Tibial nerve (tissue), 4 donors: ENCODE measurements around the gene RABL3. TPM values are rescaled to one million over a fixed set of nuclear protein-coding genes. Genes with fewer than 3 reads are reported as not detected.

Experiments
- DNase-seq, 2 donors: peaks; one replicate each; pipeline ENCODE4 v3.0.0-alpha.2; 2019; ENCODE audit warnings: low spot score in 2 of 2
- H3K27ac ChIP-seq, 4 donors: fragments of 200-600 bp; sonication (generic) in 3 of 4; one replicate each; pipeline ENCODE4 v1.5.1; 2017 to 2019; ENCODE audit warnings: mild to moderate bottlenecking in 1 of 4
- H3K27me3 ChIP-seq, 2 donors: fragments of 200-600 bp; sonication (generic) in 1 of 2; one replicate each; pipeline versions ENCODE4 v1.5.1 to v1.6.0; 2017 to 2019
- H3K36me3 ChIP-seq, 3 donors: fragments of 200-600 bp; sonication (generic); one replicate each; pipeline ENCODE4 v1.5.1; 2018 to 2019
- H3K4me1 ChIP-seq, 4 donors: fragments of 200-600 bp; sonication (generic) in 3 of 4; one replicate each; pipeline ENCODE4 v1.5.1; 2017 to 2019
- H3K4me3 ChIP-seq, 4 donors: fragments of 200-600 bp; sonication (generic) in 3 of 4; one replicate each; pipeline ENCODE4 v1.5.1; 2017 to 2019; ENCODE audit warnings: mild to moderate bottlenecking in 1 of 4, moderate library complexity in 1 of 4
- H3K9me3 ChIP-seq, 4 donors: fragments of 200-600 bp; sonication (generic) in 3 of 4; one replicate each; pipeline ENCODE4 v1.5.1; 2017 to 2019
- EP300 ChIP-seq, 2 donors: sonication (generic); formaldehyde crosslinking; IDR thresholded peaks; one replicate each; pipeline ENCODE4 v1.6.1; 2017; ENCODE audit warnings: antibody characterized with exemption in 2 of 2, mild to moderate bottlenecking in 1 of 2
- POLR2A ChIP-seq, 2 donors: fragments of 450-650 bp; IDR thresholded peaks; one replicate each; pipeline ENCODE4 v1.6.1; 2017; ENCODE audit warnings: antibody characterized with exemption in 2 of 2, mild to moderate bottlenecking in 2 of 2, moderate library complexity in 2 of 2
- WGBS, 2 donors: methylation state at CpG; one replicate each; pipeline ENCODE4 v1.1.5; 2018; 5-methylcytosine and 5-hydroxymethylcytosine counted together
- total RNA-seq, 4 donors: library from RNA; depleted of rRNA; stranded (reverse); fragments of >200 nt; gene quantifications; one replicate each; pipeline ENCODE4 v1.1.0, GENCODE V29; 2016
- TF ChIP-seq, protein P1 (sequence below), 5 experiments: fragments of 200-600 bp in 3 of 5; fragments of 450-650 bp in 2 of 5; sonication (generic) in 3 of 5; IDR thresholded peaks; one replicate each; pipeline ENCODE4 v1.5.1; 2016 to 2019; ENCODE audit warnings: antibody characterized with exemption in 5 of 5, mild to moderate bottlenecking in 3 of 5, moderate library complexity in 2 of 5

The RABL3 gene
- total RNA-seq, 4 donors from 2014 or later = 10.8 to 17.6 (median 15.0) TPM

- Histone ChIP-seq H3K4me1 (peaks cover 0 to under 1% (median 0%) of the 10 kb centered on the region in 4 donors), H3K9me3 (no peaks in the 10 kb centered on the region), H3K4me3 (no peak overlapping the region), H3K36me3 (no peaks in the 10 kb centered on the region), H3K27ac (no peak overlapping the region), H3K27me3 (no peaks in the 10 kb centered on the region)
- no peak for DNase-seq
- TF ChIP-seq, protein P1, sequence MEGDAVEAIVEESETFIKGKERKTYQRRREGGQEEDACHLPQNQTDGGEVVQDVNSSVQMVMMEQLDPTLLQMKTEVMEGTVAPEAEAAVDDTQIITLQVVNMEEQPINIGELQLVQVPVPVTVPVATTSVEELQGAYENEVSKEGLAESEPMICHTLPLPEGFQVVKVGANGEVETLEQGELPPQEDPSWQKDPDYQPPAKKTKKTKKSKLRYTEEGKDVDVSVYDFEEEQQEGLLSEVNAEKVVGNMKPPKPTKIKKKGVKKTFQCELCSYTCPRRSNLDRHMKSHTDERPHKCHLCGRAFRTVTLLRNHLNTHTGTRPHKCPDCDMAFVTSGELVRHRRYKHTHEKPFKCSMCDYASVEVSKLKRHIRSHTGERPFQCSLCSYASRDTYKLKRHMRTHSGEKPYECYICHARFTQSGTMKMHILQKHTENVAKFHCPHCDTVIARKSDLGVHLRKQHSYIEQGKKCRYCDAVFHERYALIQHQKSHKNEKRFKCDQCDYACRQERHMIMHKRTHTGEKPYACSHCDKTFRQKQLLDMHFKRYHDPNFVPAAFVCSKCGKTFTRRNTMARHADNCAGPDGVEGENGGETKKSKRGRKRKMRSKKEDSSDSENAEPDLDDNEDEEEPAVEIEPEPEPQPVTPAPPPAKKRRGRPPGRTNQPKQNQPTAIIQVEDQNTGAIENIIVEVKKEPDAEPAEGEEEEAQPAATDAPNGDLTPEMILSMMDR (IDR thresholded peaks at IDR 0.05) = no peak
- TF ChIP-seq POLR2A (IDR thresholded peaks at IDR 0.05) (no peak), EP300 (IDR thresholded peaks at IDR 0.05) (no peak)
- 86 to 88% methylated on average over 2 of the region's 2 CpGs for WGBS, 2 donors
Measured at GRCh38 chr3:120650311-120650710, 92.0 kb downstream of the RABL3 start.

- peaks cover 0 to 4% (median 0%) of the 10 kb centered on the region in 4 donors for H3K4me1 ChIP-seq
- TF ChIP-seq, protein P1 (IDR thresholded peaks at IDR 0.05) = no peak
- TF ChIP-seq EP300 (IDR thresholded peaks at IDR 0.05) (no peak), POLR2A (IDR thresholded peaks at IDR 0.05) (no peak)
- 68 to 72% methylated on average over 3 of the region's 3 CpGs for WGBS, 2 donors
Measured at GRCh38 chr3:120649830-120650233, 92.5 kb downstream of the RABL3 start.

GRCh38 chr3:120648290-120648689 lies 94.0 kb downstream of the RABL3 start:
- no peaks in the 10 kb centered on the region for H3K36me3 ChIP-seq
- TF ChIP-seq, protein P1 (IDR thresholded peaks at IDR 0.05) = no peak
- TF ChIP-seq POLR2A (IDR thresholded peaks at IDR 0.05) = no peak
- no peak for TF ChIP-seq EP300 (IDR thresholded peaks at IDR 0.05)
- H3K4me1 ChIP-seq = peaks cover 0 to 4% (median 0%) of the 10 kb centered on the region in 4 donors
- WGBS, 2 donors = 79 to 91% methylated on average over 5 of the region's 5 CpGs
- H3K27me3 ChIP-seq = no peaks in the 10 kb centered on the region
- no peak overlapping the region for H3K4me3 ChIP-seq
- DNase-seq = no peak
- H3K27ac ChIP-seq = no peak overlapping the region
- no peaks in the 10 kb centered on the region for H3K9me3 ChIP-seq

More at GRCh38 chr3:120649830-120650233, 92.5 kb downstream of the RABL3 start:
- H3K27me3 ChIP-seq = no peaks in the 10 kb centered on the region
- no peak for DNase-seq
- H3K36me3 ChIP-seq = no peaks in the 10 kb centered on the region
- H3K27ac ChIP-seq = no peak overlapping the region
- no peaks in the 10 kb centered on the region for H3K9me3 ChIP-seq
- no peak overlapping the region for H3K4me3 ChIP-seq

- H3K27me3 ChIP-seq = no peaks in the 10 kb centered on the region
- H3K4me1 ChIP-seq = peaks cover 0 to 4% (median 0%) of the 10 kb centered on the region in 4 donors
- TF ChIP-seq POLR2A (IDR thresholded peaks at IDR 0.05) = no peak
- TF ChIP-seq, protein P1 (IDR thresholded peaks at IDR 0.05) = no peak
- TF ChIP-seq EP300 (IDR thresholded peaks at IDR 0.05) = no peak
- H3K36me3 ChIP-seq = no peaks in the 10 kb centered on the region
- WGBS, 2 donors = 75 to 76% methylated on average over 5 of the region's 5 CpGs
- DNase-seq = no peak
- H3K9me3 ChIP-seq = no peaks in the 10 kb centered on the region
- H3K27ac ChIP-seq = no peak overlapping the region
- no peak overlapping the region for H3K4me3 ChIP-seq
Measured at GRCh38 chr3:120646771-120647432, 95.4 kb downstream of the RABL3 start.

GRCh38 chr3:120645083-120645845 lies 97.1 kb downstream of the RABL3 start:
- Histone ChIP-seq H3K4me1 (peaks cover 0 to 4% (median 0%) of the 10 kb centered on the region in 4 donors), H3K27ac (no peak overlapping the region)
- 29 to 31% methylated on average over 5 of the region's 5 CpGs for WGBS, 2 donors

More at GRCh38 chr3:120645083-120645845, 97.1 kb downstream of the RABL3 start:
- H3K27me3 ChIP-seq = no peaks in the 10 kb centered on the region
- no peaks in the 10 kb centered on the region for H3K9me3 ChIP-seq
- TF ChIP-seq POLR2A (IDR thresholded peaks at IDR 0.05) (no peak), EP300 (IDR thresholded peaks at IDR 0.05) (no peak)
- TF ChIP-seq, protein P1 (IDR thresholded peaks at IDR 0.05) = no peak
- DNase-seq = no peak
- no peaks in the 10 kb centered on the region for H3K36me3 ChIP-seq
- H3K4me3 ChIP-seq = no peak overlapping the region
